Hepatocyte (in vitro differentiated cells): ENCODE measurements around the gene INVS. TPM values are rescaled to one million over a fixed set of nuclear protein-coding genes. Genes with fewer than 3 reads are reported as not detected.
A peak's percentile ranks its signal among the peaks of the same experiment; 100 is the strongest.

Source experiments
- DNase-seq: peaks from one replicate; pipeline ENCODE4 v3.0.0-alpha.2; 2016; ENCODE audit warnings: low spot score
- H2AFZ ChIP-seq: fragments of 200-600 bp; sonication (generic); 2 replicates; pipeline ENCODE4 v1.6.0; 2016; ENCODE audit warnings: antibody characterized with exemption, mild to moderate bottlenecking
- H3K27ac ChIP-seq: fragments of 200-600 bp; sonication (generic); 2 replicates; pipeline ENCODE4 v1.5.1; 2016; ENCODE audit warnings: mild to moderate bottlenecking
- H3K27me3 ChIP-seq: fragments of 200-600 bp; sonication (generic); 2 replicates; pipeline ENCODE4 v1.6.1; 2016
- H3K36me3 ChIP-seq: fragments of 200-600 bp; sonication (generic); replicated peaks from 2 replicates; pipeline ENCODE4 v1.5.1; 2016; ENCODE audit warnings: low read depth; ENCODE audit not compliant: insufficient read depth
- H3K4me1 ChIP-seq: fragments of 200-600 bp; sonication (generic); 2 replicates; pipeline ENCODE4 v1.5.1; 2016; ENCODE audit warnings: mild to moderate bottlenecking, moderate library complexity; ENCODE audit not compliant: insufficient read depth
- H3K4me2 ChIP-seq: fragments of 200-600 bp; sonication (generic); 2 replicates; pipeline ENCODE4 v1.6.0; 2016
- H3K4me3 ChIP-seq: fragments of 200-600 bp; sonication (generic); 2 replicates; pipeline ENCODE4 v1.5.1; 2016; ENCODE audit warnings: mild to moderate bottlenecking
- H3K79me2 ChIP-seq: fragments of 200-600 bp; sonication (generic); 2 replicates; pipeline ENCODE4 v1.6.0; 2017; ENCODE audit warnings: mild to moderate bottlenecking
- H3K9me2 ChIP-seq: fragments of 200-600 bp; sonication (generic); replicated peaks from 2 replicates; pipeline ENCODE4 v1.6.0; 2017; ENCODE audit warnings: mild to moderate bottlenecking; ENCODE audit not compliant: insufficient read depth
- H3K9me3 ChIP-seq: fragments of 200-600 bp; sonication (generic); 2 replicates; pipeline ENCODE4 v1.5.1; 2016; ENCODE audit warnings: low read depth, mild to moderate bottlenecking
- H4K20me1 ChIP-seq: fragments of 200-600 bp; sonication (generic); 2 replicates; pipeline ENCODE4 v1.6.0; 2016; ENCODE audit warnings: mild to moderate bottlenecking; ENCODE audit not compliant: insufficient read depth, poor library complexity, severe bottlenecking
- EZH2 ChIP-seq: fragments of 200-600 bp; sonication (generic); IDR thresholded peaks from 2 replicates; pipeline ENCODE4 v1.6.1; 2016; ENCODE audit warnings: antibody characterized with exemption, mild to moderate bottlenecking, borderline replicate concordance
- EZH2phosphoT487 ChIP-seq: fragments of 200-600 bp; sonication (generic); IDR thresholded peaks from one replicate; pipeline ENCODE4 v1.6.1; 2018; ENCODE audit warnings: antibody characterized with exemption, mild to moderate bottlenecking, low read depth, moderate library complexity; ENCODE audit not compliant: unreplicated experiment, severe bottlenecking
- WGBS: methylation state at CpG from one replicate; pipeline ENCODE4 v1.1.6; 2016; ENCODE audit warnings: low lambda C conversion rate; ENCODE audit errors: missing lambda C conversion rate; 5-methylcytosine and 5-hydroxymethylcytosine counted together
- polyA plus RNA-seq: library from polyadenylated mRNA; unstranded; fragments of >200 nt; fragmentation: Nextera tagmentation; extraction: Ambion mirVana; gene quantifications from 2 replicates; pipeline ENCODE4 v1.2.1, GENCODE V29; 2016
- total RNA-seq: library from RNA; depleted of rRNA; stranded (reverse); fragments of >200 nt; gene quantifications from 2 replicates; pipeline ENCODE4 v1.2.3, GENCODE V29; 2014
- TF ChIP-seq, protein P1 (sequence below): fragments of 200-600 bp; sonication (generic); IDR thresholded peaks from 2 replicates; pipeline ENCODE4 v1.5.1; 2016; ENCODE audit warnings: antibody characterized with exemption, mild to moderate bottlenecking; ENCODE audit not compliant: poor library complexity

INVS gene
- total and polyA plus RNA-seq, 2 experiments from 2014 or later, result 10.1 to 26.5 TPM

DNA sequence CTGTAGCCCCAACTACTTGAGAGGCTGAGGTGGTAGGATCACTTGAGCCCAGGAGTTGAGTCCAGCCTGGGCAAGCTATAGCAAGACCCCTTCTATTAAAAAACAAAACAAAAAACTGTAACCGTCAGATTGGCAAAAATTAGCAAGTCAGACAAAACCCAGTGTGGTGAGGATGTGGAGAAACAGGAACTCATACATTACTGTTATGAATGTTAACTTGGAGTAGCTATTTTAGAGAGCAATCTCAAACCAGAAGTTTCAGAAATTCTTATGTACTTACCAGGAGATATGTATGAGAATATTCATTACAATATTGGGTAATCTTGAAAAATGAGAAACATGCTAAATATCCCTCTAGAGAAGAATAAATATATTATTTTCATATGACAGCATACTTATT lies 120.3 kb downstream of the INVS start:
- H3K36me3 ChIP-seq, result no peaks in the 10 kb centered on the region
- DNase-seq, result no peak
- H3K9me3 ChIP-seq, result no peaks in the 10 kb centered on the region

DNA sequence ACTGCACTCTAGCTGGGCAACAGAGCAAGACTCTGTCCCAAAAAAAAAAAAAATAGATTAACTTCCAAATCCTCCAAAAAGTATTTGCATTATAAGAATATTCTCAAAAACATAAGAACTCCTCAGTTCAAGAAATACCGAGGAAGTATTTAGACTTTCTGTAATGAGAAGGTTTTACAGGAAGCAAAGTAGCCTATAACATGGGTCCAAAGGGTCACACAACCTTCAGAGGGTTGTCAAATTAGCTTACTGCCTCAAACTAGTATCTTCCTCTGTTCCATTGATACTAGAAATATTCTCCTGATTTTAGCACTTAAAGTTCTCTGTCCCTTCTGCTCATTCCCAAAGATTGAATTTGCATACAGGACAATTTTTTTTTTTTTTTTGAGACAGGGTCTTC lies 121.9 kb downstream of the INVS start:
- Histone ChIP-seq H3K4me1 (no peaks in the 10 kb centered on the region), H2AFZ (no peak overlapping the region), H3K27ac (no peak overlapping the region), H3K4me3 (no peak overlapping the region), H3K4me2 (no peak overlapping the region), H3K27me3 (no peaks in the 10 kb centered on the region), H3K9me3 (no peaks in the 10 kb centered on the region), H3K9me2 (no peaks in the 10 kb centered on the region), H3K36me3 (no peaks in the 10 kb centered on the region), H4K20me1 (no peaks in the 10 kb centered on the region), H3K79me2 (no peaks in the 10 kb centered on the region)
- WGBS, result 96% methylated on average over 1 of the region's 1 CpG
- DNase-seq, result no peak
- TF ChIP-seq EZH2 (no peak), EZH2phosphoT487 (no peak)
- TF ChIP-seq, protein P1, sequence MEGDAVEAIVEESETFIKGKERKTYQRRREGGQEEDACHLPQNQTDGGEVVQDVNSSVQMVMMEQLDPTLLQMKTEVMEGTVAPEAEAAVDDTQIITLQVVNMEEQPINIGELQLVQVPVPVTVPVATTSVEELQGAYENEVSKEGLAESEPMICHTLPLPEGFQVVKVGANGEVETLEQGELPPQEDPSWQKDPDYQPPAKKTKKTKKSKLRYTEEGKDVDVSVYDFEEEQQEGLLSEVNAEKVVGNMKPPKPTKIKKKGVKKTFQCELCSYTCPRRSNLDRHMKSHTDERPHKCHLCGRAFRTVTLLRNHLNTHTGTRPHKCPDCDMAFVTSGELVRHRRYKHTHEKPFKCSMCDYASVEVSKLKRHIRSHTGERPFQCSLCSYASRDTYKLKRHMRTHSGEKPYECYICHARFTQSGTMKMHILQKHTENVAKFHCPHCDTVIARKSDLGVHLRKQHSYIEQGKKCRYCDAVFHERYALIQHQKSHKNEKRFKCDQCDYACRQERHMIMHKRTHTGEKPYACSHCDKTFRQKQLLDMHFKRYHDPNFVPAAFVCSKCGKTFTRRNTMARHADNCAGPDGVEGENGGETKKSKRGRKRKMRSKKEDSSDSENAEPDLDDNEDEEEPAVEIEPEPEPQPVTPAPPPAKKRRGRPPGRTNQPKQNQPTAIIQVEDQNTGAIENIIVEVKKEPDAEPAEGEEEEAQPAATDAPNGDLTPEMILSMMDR, result no peak

More for the DNA sequence above, 120.3 kb downstream of the INVS start:
- Histone ChIP-seq H3K79me2 (no peaks in the 10 kb centered on the region), H3K4me2 (no peak overlapping the region), H3K4me3 (no peak overlapping the region), H3K27ac (no peak overlapping the region), H3K9me2 (no peaks in the 10 kb centered on the region), H2AFZ (no peak overlapping the region), H3K27me3 (no peaks in the 10 kb centered on the region), H4K20me1 (no peaks in the 10 kb centered on the region), H3K4me1 (no peaks in the 10 kb centered on the region)
- TF ChIP-seq EZH2 (no peak), EZH2phosphoT487 (no peak)
- TF ChIP-seq, protein P1, result no peak
- 96% methylated on average over 1 of the region's 1 CpG for WGBS

DNA sequence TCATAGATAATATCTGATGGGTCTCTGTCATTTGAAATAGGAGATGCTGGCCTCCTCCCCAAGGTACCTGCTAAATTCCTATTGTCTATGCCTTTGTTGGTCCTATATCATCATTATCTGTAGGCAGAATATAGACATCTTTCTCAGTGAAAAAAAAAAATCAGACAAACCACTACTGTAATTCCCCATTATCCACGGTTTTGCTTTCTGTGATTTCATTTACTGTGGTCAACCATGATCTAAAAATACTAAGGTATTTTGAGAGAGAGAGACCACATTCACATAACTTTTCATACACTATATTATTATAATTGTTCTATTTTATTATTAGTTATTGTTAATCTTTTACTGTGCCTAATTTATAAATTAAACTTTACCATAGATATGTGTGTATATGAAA lies 122.5 kb downstream of the INVS start:
- no peaks in the 10 kb centered on the region for H4K20me1 ChIP-seq
- H2AFZ ChIP-seq, result no peak overlapping the region
- no peaks in the 10 kb centered on the region for H3K27me3 ChIP-seq
- no peaks in the 10 kb centered on the region for H3K9me3 ChIP-seq
- H3K79me2 ChIP-seq, result no peaks in the 10 kb centered on the region
- DNase-seq, result no peak
- H3K4me1 ChIP-seq, result no peaks in the 10 kb centered on the region
- no peaks in the 10 kb centered on the region for H3K36me3 ChIP-seq
- H3K4me3 ChIP-seq, result no peak overlapping the region
- WGBS, result 67% methylated on average over 1 of the region's 1 CpG
- no peaks in the 10 kb centered on the region for H3K9me2 ChIP-seq
- H3K4me2 ChIP-seq, result no peak overlapping the region
- TF ChIP-seq EZH2phosphoT487 (no peak), EZH2 (no peak)
- TF ChIP-seq, protein P1, result no peak
- no peak overlapping the region for H3K27ac ChIP-seq

DNA sequence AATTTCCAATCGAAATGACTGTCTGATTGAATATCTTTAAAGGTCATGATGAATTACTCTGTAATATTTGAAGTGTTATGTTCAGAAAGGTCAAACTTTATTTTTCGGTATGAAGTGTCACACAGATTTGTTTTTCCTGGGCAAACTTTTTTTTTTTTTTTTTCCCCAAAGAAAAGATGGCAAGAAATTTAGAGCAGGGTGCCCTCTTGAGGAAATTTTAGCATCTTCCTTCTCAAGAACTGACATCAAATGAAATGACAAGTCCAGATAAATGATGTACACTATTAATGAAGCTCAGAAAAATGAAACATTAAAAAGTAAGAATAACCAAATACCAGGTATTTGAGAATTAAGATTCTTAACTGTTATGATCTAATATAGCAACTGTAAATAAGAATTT lies 123.6 kb downstream of the INVS start:
- DNase-seq, result peak; percentile 21
- no peaks in the 10 kb centered on the region for H3K27me3 ChIP-seq
- no peaks in the 10 kb centered on the region for H3K36me3 ChIP-seq
- H3K9me2 ChIP-seq, result no peaks in the 10 kb centered on the region
- no peaks in the 10 kb centered on the region for H3K79me2 ChIP-seq
- no peak overlapping the region for H3K4me2 ChIP-seq
- H4K20me1 ChIP-seq, result no peaks in the 10 kb centered on the region
- TF ChIP-seq, protein P1, result peak; percentile 48
- TF ChIP-seq EZH2 (no peak), EZH2phosphoT487 (no peak)
- no peak overlapping the region for H3K4me3 ChIP-seq
- H3K4me1 ChIP-seq, result no peaks in the 10 kb centered on the region
- no peak overlapping the region for H3K27ac ChIP-seq
- no peaks in the 10 kb centered on the region for H3K9me3 ChIP-seq
- no peak overlapping the region for H2AFZ ChIP-seq
- 60% methylated on average over 2 of the region's 2 CpGs for WGBS
